Globus pallidus (tissue), 1 donor: ENCODE measurements around the gene TEX10.

Experiments used
- DNase-seq: peaks from one replicate; pipeline ENCODE4 v3.0.0-alpha.2; 2015; ENCODE audit warnings: low spot score

Gene TEX10

GRCh38 chr9:100284247-100284646 lies 68.5 kb downstream of the TEX10 start:
- DNase-seq, result no peak

DNA sequence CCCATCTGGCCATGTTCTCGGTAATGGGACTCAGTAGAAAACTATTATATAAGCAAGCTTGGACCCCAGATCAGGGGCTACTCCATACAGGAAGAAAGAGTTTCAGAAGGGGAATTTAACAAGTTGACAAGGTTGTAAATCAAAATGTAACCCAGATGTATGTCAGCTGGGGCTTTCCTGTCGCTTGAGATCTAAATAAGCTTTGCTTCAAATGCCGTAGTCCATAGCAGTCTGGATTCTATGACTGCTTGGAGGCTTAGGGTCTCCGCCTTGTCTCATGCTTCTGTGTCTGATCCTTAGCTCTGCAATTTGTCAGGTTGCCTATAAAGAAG lies 70.4 kb downstream of the TEX10 start:
- DNase-seq, result no peak

DNA sequence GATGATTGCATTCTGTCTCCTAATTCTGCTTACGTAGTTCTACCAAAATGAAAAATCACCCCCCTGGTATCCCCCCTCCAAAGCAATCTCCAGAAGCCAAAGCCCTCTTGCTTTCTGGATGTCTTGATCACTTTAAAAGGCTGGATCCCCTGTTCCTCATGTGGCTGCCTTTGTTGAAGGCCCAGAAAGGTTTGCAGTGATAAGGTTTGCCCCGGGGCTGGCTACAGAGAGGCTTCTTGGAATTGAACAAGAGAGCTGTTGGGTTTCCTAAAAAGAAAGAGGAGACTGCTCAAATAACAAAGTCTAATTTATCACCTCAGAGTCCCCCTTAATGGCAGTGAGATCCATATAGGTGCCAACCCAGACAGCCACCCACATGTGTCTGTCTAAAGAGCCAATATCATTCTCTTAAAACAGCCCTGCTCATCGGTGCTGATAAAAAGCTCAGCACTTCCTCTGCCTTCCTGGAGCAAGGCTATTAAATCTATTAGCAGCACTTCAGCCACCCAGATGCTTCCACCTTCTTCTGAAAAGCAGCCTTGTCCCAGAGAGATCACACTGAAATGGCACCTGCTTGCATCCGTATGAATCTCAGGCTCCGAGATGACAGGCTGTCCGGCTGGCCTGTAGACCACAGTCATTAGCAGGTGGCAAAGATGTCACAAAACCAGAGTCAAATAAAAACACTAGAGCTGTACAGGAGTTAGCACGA lies 70.9 kb downstream of the TEX10 start:
- DNase-seq, result no peak

DNA sequence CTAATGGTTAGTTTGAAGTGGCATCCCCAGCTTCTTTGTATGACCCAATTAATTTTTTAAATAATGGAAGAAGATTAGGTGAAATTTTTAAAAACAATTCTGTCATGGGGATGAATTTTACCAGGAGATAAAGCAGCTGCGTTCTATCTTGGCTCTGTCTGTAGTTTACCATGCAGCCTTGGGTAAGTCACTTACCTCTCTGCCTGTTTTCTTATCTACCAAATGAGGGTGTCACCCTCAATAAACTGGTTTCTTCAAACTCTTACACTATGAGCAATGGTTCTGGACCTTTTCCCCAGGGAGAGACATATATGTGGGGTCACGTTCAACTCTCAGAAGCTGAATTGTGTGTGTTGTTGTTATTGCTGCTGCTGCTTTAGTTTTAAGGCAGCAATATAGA lies 71.7 kb downstream of the TEX10 start:
- no peak for DNase-seq

GRCh38 chr9:100277166-100277979 lies 75.4 kb downstream of the TEX10 start:
- no peak for DNase-seq

- DNase-seq, result no peak
Measured at GRCh38 chr9:100269656-100270055, 83.1 kb downstream of the TEX10 start.

DNA sequence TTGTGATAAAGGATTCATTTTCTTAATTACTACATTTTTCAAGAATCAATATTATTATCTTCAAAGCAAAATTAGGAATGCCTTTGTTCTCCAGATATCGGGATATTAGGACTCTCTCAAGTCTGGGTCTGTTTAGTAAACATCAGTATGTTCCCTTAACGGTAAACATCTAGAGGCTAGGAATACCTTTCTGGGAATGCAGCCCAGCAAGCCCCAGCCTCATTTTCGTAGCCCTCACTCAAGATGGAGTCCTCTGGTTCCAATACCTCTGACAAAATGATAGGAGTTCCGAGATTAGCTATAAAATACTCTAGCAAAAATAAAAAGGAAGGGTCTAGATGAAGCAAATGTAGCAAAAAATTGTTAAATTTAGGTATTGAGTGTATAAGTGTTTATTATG lies 84.5 kb downstream of the TEX10 start:
- DNase-seq, result no peak

DNA sequence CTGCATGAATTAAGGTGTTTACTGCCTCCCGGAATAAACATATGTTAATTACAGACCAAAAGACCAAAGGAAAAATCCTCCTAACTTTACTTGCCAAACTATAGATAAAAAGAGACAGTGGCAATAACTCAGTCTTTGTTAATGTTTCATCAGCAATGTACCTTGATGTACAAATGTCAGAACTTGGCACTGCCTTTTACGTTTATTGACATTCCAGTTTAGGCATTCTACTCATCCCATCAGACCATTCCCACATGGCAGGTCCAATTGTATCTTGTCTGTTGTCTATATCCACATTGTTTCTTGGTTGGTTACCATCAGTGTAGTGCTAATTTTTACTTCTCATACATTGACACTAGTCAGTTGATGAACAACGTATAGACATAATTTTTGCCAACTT lies 85.5 kb downstream of the TEX10 start:
- DNase-seq, result no peak
